Hepatocyte (in vitro differentiated cells): ENCODE data around the gene TADA3.

Experiments used
- CTCF ChIP-seq: fragments of 200-600 bp; sonication (generic); IDR thresholded peaks from 2 replicates; pipeline ENCODE4 v1.5.1; 2016; ENCODE audit warnings: antibody characterized with exemption, mild to moderate bottlenecking; ENCODE audit not compliant: poor library complexity
- EZH2 ChIP-seq: fragments of 200-600 bp; sonication (generic); IDR thresholded peaks from 2 replicates; pipeline ENCODE4 v1.6.1; 2016; ENCODE audit warnings: antibody characterized with exemption, mild to moderate bottlenecking, borderline replicate concordance
- EZH2phosphoT487 ChIP-seq: fragments of 200-600 bp; sonication (generic); IDR thresholded peaks from one replicate; pipeline ENCODE4 v1.6.1; 2018; ENCODE audit warnings: antibody characterized with exemption, mild to moderate bottlenecking, low read depth, moderate library complexity; ENCODE audit not compliant: unreplicated experiment, severe bottlenecking

DNA sequence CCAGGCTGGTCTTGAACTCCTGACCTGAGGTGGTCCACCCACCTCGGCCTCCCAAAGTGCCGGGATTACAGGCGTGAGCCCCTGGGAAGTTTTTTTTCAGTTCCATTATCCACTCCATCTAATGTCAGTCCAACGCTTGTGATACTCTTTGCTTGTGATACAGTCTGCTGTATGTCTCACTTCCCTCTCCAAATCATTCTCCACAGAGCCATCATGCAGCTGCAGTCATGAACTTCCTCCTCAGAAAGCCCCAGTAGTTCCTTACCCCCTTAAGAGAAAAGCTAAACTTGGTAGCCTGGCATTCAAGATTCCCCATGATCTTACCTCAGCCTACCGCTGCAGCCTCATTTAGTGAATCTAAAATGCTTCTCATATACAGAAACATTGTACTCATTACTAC is 2.9 kb upstream of the TADA3 start:
- TF ChIP-seq CTCF (no peak), EZH2 (no peak), EZH2phosphoT487 (no peak)
